Skeletal muscle satellite cell (primary cell): ENCODE data around the gene MPIG6B.

Experiments used
- H3K27me3 ChIP-seq: 2 replicates; pipeline ENCODE4 v1.7.0; 2013; ENCODE audit warnings: low read length; ENCODE audit not compliant: control insufficient read depth, insufficient read depth
- H3K36me3 ChIP-seq: 2 replicates; pipeline ENCODE4 v1.7.0; 2013; ENCODE audit warnings: mild to moderate bottlenecking, control low read depth, low read length; ENCODE audit not compliant: insufficient read depth
- H3K4me1 ChIP-seq: 2 replicates; pipeline ENCODE4 v1.7.0; 2013; ENCODE audit warnings: low read length; ENCODE audit not compliant: control insufficient read depth, insufficient read depth
- H3K4me2 ChIP-seq: 2 replicates; pipeline ENCODE4 v1.7.0; 2013; ENCODE audit warnings: mild to moderate bottlenecking, low read length
- H3K4me3 ChIP-seq: 2 replicates; pipeline ENCODE4 v1.7.0; 2013; ENCODE audit warnings: low read length
- H3K9ac ChIP-seq: 2 replicates; pipeline ENCODE4 v1.7.0; 2013; ENCODE audit warnings: mild to moderate bottlenecking, low read depth, low read length, moderate library complexity
- H3K9me3 ChIP-seq: replicated peaks from 2 replicates; pipeline ENCODE4 v1.7.0; 2013; ENCODE audit warnings: mild to moderate bottlenecking, control low read depth, low read length

MPIG6B gene

DNA sequence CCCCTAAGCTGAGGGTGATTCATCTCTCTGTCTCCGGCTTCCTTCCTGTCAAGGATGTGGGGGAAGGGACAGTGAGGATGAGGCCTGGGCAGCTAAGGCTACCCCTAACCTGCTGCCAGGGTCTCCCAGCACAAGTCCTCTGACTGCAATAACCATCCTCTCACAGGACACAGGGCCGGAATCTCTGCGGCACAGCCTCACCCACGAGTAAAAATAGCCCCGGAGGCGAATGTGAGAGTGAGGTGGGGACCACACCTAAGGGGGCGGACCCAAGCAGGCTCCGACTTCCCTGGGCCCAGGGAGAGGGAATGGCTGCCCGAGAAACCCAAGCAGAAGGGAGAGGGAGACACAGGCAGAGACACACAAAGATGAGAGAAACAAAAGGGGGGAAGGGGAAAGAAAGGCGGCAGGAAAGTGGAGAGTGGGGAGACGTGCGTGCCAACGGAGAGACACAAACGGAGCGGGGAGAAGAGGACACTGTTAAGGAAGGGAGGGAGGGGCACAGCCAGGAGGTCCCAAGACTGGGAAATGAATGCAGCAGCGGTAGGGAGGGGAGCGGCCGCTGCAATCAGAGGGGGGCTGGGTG lies 11.7 kb downstream of the MPIG6B start:
- H3K4me1 ChIP-seq, result peaks cover 49% of the 10 kb centered on the region
- peak overlapping the region; percentile 86 for H3K4me3 ChIP-seq
- H3K27me3 ChIP-seq, result no peaks in the 10 kb centered on the region

GRCh38 chr6:31736021-31736767 lies 13.0 kb downstream of the MPIG6B start, which contains the start of gene CLIC1:
CLIC1 (minus strand) TSS chr6:31736530; CDS start chr6:31736300, 230 bp downstream.
- Histone ChIP-seq H3K36me3 (peaks cover 30% of the 10 kb centered on the region), H3K4me2 (peak within 1 kb of the TSS; percentile 92), H3K9me3 (no peaks in the 10 kb centered on the region), H3K27me3 (no peaks in the 10 kb centered on the region), H3K9ac (peak within 1 kb of the TSS; percentile 96), H3K4me1 (peaks cover 42% of the 10 kb centered on the region), H3K4me3 (peak within 1 kb of the TSS; percentile 86)

More for the DNA sequence above, 11.7 kb downstream of the MPIG6B start:
- Histone ChIP-seq H3K36me3 (peaks cover 38% of the 10 kb centered on the region), H3K4me2 (peak overlapping the region; percentile 92), H3K9ac (peak overlapping the region; percentile 96), H3K9me3 (no peaks in the 10 kb centered on the region)

GRCh38 chr6:31736768-31737314 lies 13.7 kb downstream of the MPIG6B start:
- Histone ChIP-seq H3K4me2 (peak overlapping the region; percentile 92), H3K27me3 (no peaks in the 10 kb centered on the region), H3K9ac (peak overlapping the region; percentile 96), H3K4me1 (peaks cover 42% of the 10 kb centered on the region), H3K36me3 (peaks cover 27% of the 10 kb centered on the region), H3K9me3 (no peaks in the 10 kb centered on the region), H3K4me3 (peak overlapping the region; percentile 86)

GRCh38 chr6:31737315-31737990 lies 14.3 kb downstream of the MPIG6B start:
- H3K4me3 ChIP-seq, result peak overlapping the region; percentile 51
- H3K4me1 ChIP-seq, result peaks cover 42% of the 10 kb centered on the region
- H3K27me3 ChIP-seq, result no peaks in the 10 kb centered on the region
- peak overlapping the region; percentile 78 for H3K4me2 ChIP-seq
- peaks cover 24% of the 10 kb centered on the region for H3K36me3 ChIP-seq
- H3K9ac ChIP-seq, result peak overlapping the region; percentile 75
- no peaks in the 10 kb centered on the region for H3K9me3 ChIP-seq

GRCh38 chr6:31737991-31738979 lies 15.1 kb downstream of the MPIG6B start:
- Histone ChIP-seq H3K9ac (peak overlapping the region; percentile 75), H3K4me2 (peak overlapping the region; percentile 78), H3K9me3 (no peaks in the 10 kb centered on the region), H3K27me3 (no peaks in the 10 kb centered on the region), H3K4me3 (peak overlapping the region; percentile 51), H3K4me1 (peaks cover 40% of the 10 kb centered on the region), H3K36me3 (peaks cover 21% of the 10 kb centered on the region)

DNA sequence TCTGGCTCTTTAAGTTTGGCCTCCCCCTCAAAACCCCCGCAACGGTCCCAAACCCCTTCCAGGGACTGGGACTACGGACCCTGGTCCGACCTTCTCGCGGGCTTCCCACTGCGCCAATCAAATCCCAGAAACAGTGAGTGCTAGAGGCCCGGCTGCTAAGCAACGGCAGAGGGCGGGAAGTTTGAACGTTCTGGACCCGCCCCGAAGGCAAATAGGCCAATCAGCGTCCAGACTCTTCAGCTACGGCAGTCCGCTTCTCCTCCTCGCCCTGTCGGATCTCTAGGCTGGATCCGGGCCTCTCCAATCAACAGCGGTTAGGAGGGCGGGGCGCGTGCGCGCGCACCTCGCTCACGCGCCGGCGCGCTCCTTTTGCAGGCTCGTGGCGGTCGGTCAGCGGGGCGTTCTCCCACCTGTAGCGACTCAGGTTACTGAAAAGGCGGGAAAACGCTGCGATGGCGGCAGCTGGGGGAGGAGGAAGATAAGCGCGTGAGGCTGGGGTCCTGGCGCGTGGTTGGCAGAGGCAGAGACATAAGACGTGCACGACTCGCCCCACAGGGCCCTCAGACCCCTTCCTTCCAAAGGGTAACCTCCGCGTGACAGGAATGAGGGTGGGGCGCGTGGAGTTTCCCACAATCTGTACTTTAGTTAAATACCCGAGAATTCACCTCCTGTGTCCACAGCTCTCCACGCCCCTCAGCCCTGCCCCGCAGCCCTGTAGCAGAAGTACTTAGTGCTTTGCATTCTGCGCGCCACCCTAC lies 16.6 kb downstream of the MPIG6B start, which contains the start of gene MSH5:
MSH5 (plus strand) TSS at position 367 of the 758 bp plus-strand sequence. CDS start 462 bp downstream, outside the sequence.
- Histone ChIP-seq H3K9me3 (no peaks in the 10 kb centered on the region), H3K9ac (peak within 1 kb of the TSS; percentile 90), H3K4me3 (peak within 1 kb of the TSS; percentile 95), H3K27me3 (no peaks in the 10 kb centered on the region), H3K4me2 (peak within 1 kb of the TSS; percentile 97), H3K36me3 (peaks cover 8% of the 10 kb centered on the region), H3K4me1 (peaks cover 28% of the 10 kb centered on the region)

DNA sequence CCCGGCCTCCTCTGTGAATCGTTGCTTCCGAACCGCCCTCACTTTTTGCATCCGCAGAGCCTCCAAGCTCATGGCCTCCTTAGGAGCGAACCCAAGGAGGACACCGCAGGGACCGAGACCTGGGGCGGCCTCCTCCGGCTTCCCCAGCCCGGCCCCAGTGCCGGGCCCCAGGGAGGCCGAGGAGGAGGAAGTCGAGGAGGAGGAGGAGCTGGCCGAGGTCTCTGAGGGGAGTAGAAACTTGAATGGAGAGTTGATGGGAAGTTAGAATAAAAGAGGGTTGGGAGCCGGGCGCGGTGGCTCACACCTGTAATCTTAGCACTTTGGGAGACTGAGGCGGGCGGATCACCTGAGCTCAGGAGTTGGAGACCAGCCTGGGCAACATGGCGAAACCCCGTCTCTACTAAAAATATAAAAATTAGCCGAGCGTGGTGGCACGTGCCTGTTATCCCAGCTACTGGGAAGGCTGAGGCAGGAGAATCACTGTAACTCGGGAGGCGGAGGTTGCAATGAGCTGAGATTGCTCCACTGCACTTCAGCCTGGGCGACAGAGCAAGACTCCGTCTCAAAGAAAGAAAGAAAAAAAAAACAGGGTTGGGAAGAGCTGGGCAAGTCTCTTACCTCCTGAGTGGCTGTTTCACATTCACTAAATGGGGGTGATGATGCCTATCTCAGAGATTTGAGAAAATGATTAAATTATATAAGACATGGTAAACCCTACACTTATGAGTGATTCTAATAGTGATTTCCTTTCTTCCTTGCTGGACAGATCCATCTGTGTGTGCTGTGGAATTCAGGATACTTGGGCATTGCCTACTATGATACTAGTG lies 17.4 kb downstream of the MPIG6B start:
- peak overlapping the region; percentile 95 for H3K4me3 ChIP-seq
- peaks cover 28% of the 10 kb centered on the region for H3K4me1 ChIP-seq
- H3K9ac ChIP-seq, result peak overlapping the region; percentile 90

DNA sequence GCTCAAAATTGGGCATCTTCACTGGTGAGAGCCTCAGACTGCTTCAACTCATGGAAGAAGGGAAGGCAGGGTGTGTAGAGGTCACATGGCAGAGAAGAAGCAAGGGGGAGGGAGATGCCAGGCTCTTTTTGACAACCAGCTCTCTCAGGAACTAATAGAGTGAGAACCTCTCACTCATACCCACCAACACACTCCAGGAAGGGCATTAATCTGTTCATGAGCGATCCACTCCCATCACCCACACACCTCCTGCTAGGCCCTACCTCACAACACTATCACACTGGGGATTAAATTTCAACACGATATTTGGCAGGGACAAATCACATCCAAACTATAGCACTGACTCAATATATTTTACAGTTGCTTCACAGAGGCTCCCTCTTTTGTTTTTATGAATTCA lies 18.6 kb downstream of the MPIG6B start:
- Histone ChIP-seq H3K9me3 (no peaks in the 10 kb centered on the region), H3K27me3 (no peaks in the 10 kb centered on the region)

More for the DNA sequence above, 17.4 kb downstream of the MPIG6B start:
- Histone ChIP-seq H3K4me2 (peak overlapping the region; percentile 97), H3K27me3 (no peaks in the 10 kb centered on the region), H3K36me3 (peaks cover 8% of the 10 kb centered on the region), H3K9me3 (no peaks in the 10 kb centered on the region)

DNA sequence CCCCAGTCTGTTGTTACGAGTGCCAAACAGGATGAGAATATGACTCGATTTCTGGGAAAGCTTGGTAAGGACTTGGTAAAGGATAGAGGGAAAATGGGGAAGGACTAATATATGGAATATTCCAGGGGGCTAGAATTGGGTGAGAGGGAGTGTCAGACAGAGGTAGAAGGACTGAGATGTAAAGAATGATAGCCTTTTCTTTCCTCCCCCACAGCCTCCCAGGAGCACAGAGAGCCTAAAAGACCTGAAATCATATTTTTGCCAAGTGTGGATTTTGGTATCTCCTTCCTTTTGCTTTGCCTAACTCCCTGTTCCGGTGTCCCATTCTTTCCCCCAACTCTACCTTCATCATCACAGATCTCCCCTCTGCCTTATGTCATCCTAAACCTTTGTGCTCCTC lies 19.7 kb downstream of the MPIG6B start:
- H3K27me3 ChIP-seq, result no peaks in the 10 kb centered on the region
- H3K4me2 ChIP-seq, result no peak overlapping the region
- H3K4me3 ChIP-seq, result no peak overlapping the region
- peaks cover 9% of the 10 kb centered on the region for H3K36me3 ChIP-seq
- peaks cover 14% of the 10 kb centered on the region for H3K4me1 ChIP-seq
- H3K9me3 ChIP-seq, result no peaks in the 10 kb centered on the region
- no peak overlapping the region for H3K9ac ChIP-seq

More for the DNA sequence above, 18.6 kb downstream of the MPIG6B start:
- Histone ChIP-seq H3K9ac (no peak overlapping the region), H3K4me2 (no peak overlapping the region), H3K36me3 (peaks cover 8% of the 10 kb centered on the region), H3K4me1 (peaks cover 24% of the 10 kb centered on the region), H3K4me3 (no peak overlapping the region)
